ENCODE data around the gene BANK1.

- TF ChIP-seq ZNF274 (IDR thresholded peaks at IDR 0.05; ENCODE audit: low read depth, low read length): no peak
- TF ChIP-seq SUZ12 (IDR thresholded peaks at IDR 0.05; ENCODE audit: extremely low read depth, insufficient read depth, insufficient read length): no peak
- no peak for TF ChIP-seq YY1 (IDR thresholded peaks at IDR 0.05; ENCODE audit: insufficient read depth, insufficient read length)
These were observed 330.3 kb downstream of the BANK1 start for GRCh38 chr4:102120846-102121245.

Measured in NT2/D1 (cell line).